ENCODE measurements around the gene DYRK4.

DYRK4 gene

GRCh38 chr12:4569261-4569660, 7.3 kb downstream of the DYRK4 start:
- TF ChIP-seq FOXP2 (optimal IDR thresholded peaks at IDR 0.05; ENCODE audit: borderline replicate concordance, extremely low read depth, extremely low read length, insufficient read depth) = no peak
- no peak for TF ChIP-seq TAF1 (IDR thresholded peaks at IDR 0.05; ENCODE audit: borderline replicate concordance, insufficient read depth, low read length)
- TF ChIP-seq REST (IDR thresholded peaks at IDR 0.05; ENCODE audit: insufficient read depth in 1 of 2, low read depth in 2 of 2, low read length in 2 of 2) = no peak
- TF ChIP-seq POLR2AphosphoS5 (IDR thresholded peaks at IDR 0.05; ENCODE audit: low read depth, low read length) = no peak
- no peak for TF ChIP-seq SIN3A (IDR thresholded peaks at IDR 0.05; ENCODE audit: borderline replicate concordance, insufficient read depth, low read length)

- TF ChIP-seq TAF1 (IDR thresholded peaks at IDR 0.05; ENCODE audit: borderline replicate concordance, insufficient read depth, low read length) = no peak
- no peak for TF ChIP-seq SIN3A (IDR thresholded peaks at IDR 0.05; ENCODE audit: borderline replicate concordance, insufficient read depth, low read length)
- TF ChIP-seq FOXP2 (optimal IDR thresholded peaks at IDR 0.05; ENCODE audit: borderline replicate concordance, extremely low read depth, extremely low read length, insufficient read depth) = no peak
- no peak for TF ChIP-seq POLR2AphosphoS5 (IDR thresholded peaks at IDR 0.05; ENCODE audit: low read depth, low read length)
- TF ChIP-seq REST (IDR thresholded peaks at IDR 0.05; ENCODE audit: insufficient read depth in 1 of 2, low read depth in 2 of 2, low read length in 2 of 2) = no peak
Observed at GRCh38 chr12:4572680-4573079, 10.7 kb downstream of the DYRK4 start.

GRCh38 chr12:4579305-4580102, 17.5 kb downstream of the DYRK4 start:
- no peak for TF ChIP-seq FOXP2 (optimal IDR thresholded peaks at IDR 0.05; ENCODE audit: borderline replicate concordance, extremely low read depth, extremely low read length, insufficient read depth)
- TF ChIP-seq SIN3A (IDR thresholded peaks at IDR 0.05; ENCODE audit: borderline replicate concordance, insufficient read depth, low read length) = no peak
- no peak for TF ChIP-seq TAF1 (IDR thresholded peaks at IDR 0.05; ENCODE audit: borderline replicate concordance, insufficient read depth, low read length)

- TF ChIP-seq SIN3A (IDR thresholded peaks at IDR 0.05; ENCODE audit: borderline replicate concordance, insufficient read depth, low read length) = no peak
- no peak for TF ChIP-seq POLR2AphosphoS5 (IDR thresholded peaks at IDR 0.05; ENCODE audit: low read depth, low read length)
- no peak for TF ChIP-seq TAF1 (IDR thresholded peaks at IDR 0.05; ENCODE audit: borderline replicate concordance, insufficient read depth, low read length)
- TF ChIP-seq REST (IDR thresholded peaks at IDR 0.05; ENCODE audit: insufficient read depth in 1 of 2, low read depth in 2 of 2, low read length in 2 of 2) = no peak
- TF ChIP-seq FOXP2 (optimal IDR thresholded peaks at IDR 0.05; ENCODE audit: borderline replicate concordance, extremely low read depth, extremely low read length, insufficient read depth) = no peak
Observed at GRCh38 chr12:4580281-4580688, 18.3 kb downstream of the DYRK4 start.

- no peak for TF ChIP-seq FOXP2 (optimal IDR thresholded peaks at IDR 0.05; ENCODE audit: borderline replicate concordance, extremely low read depth, extremely low read length, insufficient read depth)
- TF ChIP-seq POLR2AphosphoS5 (IDR thresholded peaks at IDR 0.05; ENCODE audit: low read depth, low read length) = no peak
- no peak for TF ChIP-seq SIN3A (IDR thresholded peaks at IDR 0.05; ENCODE audit: borderline replicate concordance, insufficient read depth, low read length)
- no peak for TF ChIP-seq TAF1 (IDR thresholded peaks at IDR 0.05; ENCODE audit: borderline replicate concordance, insufficient read depth, low read length)
- no peak for TF ChIP-seq REST (IDR thresholded peaks at IDR 0.05; ENCODE audit: insufficient read depth in 1 of 2, low read depth in 2 of 2, low read length in 2 of 2)
Observed at GRCh38 chr12:4584281-4584680, 22.3 kb downstream of the DYRK4 start.

Measured in PFSK-1 (cell line).